MM.1S (cell line): ENCODE measurements around the gene AKAP1.

Experiments
- CTCF ChIP-seq: fragments of 300-600 bp; sonication (generic); IDR thresholded peaks from 2 replicates; pipeline ENCODE4 v1.5.1; 2016; ENCODE audit warnings: antibody characterized with exemption, low read length, mixed read lengths
- EZH2 ChIP-seq: fragments of 300-600 bp; sonication (generic); optimal IDR thresholded peaks from 2 replicates; pipeline ENCODE3; 2017; ENCODE audit warnings: low read depth, mild to moderate bottlenecking, antibody characterized with exemption, low read length, mixed read lengths

DNA sequence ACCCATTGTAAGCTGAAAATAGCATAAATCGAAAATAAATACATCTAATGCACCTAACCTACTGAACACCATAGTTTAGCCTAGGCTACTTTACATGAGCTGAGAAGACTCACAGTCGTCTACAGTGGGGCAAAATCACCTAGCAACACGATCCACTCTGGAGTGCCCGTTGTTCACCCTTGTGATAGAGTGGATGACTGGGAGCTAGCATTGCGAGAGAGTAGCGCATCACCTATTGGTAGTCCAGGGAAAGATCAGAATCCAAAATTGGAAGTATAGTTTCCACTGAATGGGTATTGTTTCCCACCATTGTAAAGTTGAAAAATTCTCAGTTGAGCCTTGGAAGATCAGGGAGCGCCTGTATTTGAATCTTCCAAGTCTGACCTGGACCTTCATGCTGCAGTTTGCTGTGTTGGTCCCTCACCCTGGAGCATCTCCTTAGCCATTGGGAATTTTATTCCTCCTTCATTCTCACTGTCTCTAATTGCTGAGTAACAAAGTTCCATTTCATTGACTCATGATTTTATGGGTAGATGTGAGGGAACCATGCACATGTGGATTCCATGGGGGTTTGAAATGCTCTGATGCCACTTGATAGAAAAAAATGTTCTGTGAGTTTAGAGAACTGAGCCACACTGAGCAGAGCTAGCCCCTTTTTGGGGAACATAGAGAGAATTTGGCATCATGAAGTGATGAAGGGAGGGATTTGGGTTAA, 19.6 kb downstream of the AKAP1 start:
- TF ChIP-seq CTCF (no peak), EZH2 (no peak)
